ENCODE measurements around the gene PDAP1. TPM values are rescaled to one million over a fixed set of nuclear protein-coding genes. Genes with fewer than 3 reads are reported as not detected.

The PDAP1 gene
- total and polyA plus RNA-seq, 7 experiments from 2014 or later, result 38.4 to 104 (median 43.4) TPM

DNA sequence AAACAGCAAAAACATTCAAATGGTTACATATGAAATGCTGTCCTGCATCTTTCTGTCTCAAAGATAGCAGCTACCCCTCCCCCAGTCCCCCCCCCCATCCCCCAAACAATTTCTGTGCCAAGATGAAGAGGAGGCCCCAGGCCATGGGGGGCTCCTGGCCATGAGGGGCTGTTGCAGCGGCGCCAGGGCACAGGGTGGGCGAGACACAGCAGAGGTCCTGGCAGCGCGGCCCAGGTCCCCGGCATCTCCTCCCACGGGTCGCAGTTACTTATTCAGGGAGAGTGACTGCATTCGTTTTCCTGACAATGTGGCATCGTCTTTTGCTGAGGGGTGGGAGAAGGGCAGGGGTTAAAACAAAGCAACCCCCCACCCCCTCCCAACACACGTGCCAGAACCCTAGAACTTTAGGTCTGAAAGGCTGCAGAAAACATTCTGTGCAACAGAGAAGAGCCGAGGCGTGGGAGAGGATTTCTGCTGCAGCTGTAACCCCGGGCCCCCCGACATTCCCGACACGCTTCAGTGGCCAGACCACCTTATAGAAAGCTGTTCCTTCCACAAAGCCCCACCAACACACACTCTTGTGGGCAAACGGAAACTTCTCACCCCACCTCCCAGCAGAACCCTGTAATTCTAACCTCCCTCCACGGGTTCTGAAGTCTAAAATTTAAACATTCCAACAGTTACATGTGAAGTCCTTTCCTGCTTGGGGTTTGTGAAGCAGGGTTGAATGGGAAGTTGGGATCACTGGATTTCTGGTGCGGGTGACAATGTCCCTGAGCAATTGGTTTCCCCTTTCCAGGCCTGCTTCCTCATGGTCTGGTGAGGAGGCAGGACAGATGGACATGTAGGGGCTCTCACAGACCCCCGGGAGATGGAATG, 11.7 kb downstream of the PDAP1 start:
- H3K36me3 Mint-ChIP-seq, result peaks cover 0 to 20% (median 13%) of the 10 kb centered on the region in 5 donors

DNA sequence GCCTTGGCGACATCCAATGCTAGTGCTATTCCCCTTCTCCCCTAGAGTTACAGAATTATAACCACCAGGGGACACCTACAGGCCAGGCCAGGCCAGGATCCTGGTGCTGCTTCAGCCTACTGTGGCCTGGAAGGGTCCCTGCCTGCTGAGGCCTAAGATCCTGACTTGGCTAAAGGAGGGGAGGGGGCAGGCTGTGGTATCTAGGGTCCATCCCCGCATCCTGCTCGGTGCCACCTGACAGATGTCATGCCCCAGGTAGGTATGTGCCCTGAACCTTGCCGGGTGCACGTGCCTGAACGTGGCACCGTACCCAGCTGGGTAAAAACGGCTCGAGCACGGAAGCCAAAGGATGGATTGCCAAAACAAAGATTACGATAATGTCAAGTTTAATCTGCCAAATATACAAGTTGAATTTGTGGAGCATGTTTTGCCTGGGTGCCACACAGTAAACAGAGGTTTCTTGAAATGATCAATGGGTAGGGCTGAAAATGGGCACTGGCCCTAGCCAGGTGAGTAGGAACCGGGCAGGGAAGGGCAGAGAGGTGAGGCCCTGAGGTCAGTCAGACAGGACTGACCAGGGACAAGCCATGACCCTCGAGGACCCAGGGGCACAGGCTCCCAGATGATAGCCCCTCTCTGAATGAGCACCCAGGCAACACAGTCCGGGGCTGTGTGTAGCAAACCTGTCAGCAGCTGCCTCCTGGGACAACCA, 12.6 kb downstream of the PDAP1 start:
- DNase-seq (no peak), ATAC-seq (no peak)
- intact Hi-C loops (cut with micrococcal nuclease), result no loop called here
- peak overlapping the region in 6 of 9 donors; percentile 24 to 82 (median 36) for H3K27ac Mint-ChIP-seq
- H3K4me1 ChIP-seq (ENCODE audit: control insufficient read depth in 2 of 2, insufficient read depth in 2 of 2, low read length in 2 of 2), result peaks cover 4 to 9% of the 10 kb centered on the region in 2 donors
- CTCF ChIA-PET, result no interaction called here
- peaks cover 0 to 2% (median 0%) of the 10 kb centered on the region in 11 donors for H3K9me3 Mint-ChIP-seq
- peak overlapping the region; percentile 25 for H3K27ac ChIP-seq (ENCODE audit: low read depth, low read length)
- no peak overlapping the region for H3K4me3 ChIP-seq (ENCODE audit: low read length)
- H3K27me3 ChIP-seq (ENCODE audit: control insufficient read depth in 2 of 2, insufficient read depth in 2 of 2, low read length in 2 of 2), result no peaks in the 10 kb centered on the region
- POLR2A ChIA-PET, result interaction anchor here (1.1 kb wide), 1 partner anchor 13 kb away, joined by 3 read pairs; the partner anchor contains the start of genes BUD31 and PDAP1
- peaks cover 0 to 19% (median 7%) of the 10 kb centered on the region in 5 donors for H3K36me3 Mint-ChIP-seq
- peaks cover 15 to 91% (median 35%) of the 10 kb centered on the region in 3 experiments for H3K36me3 ChIP-seq (ENCODE audit: control insufficient read depth in 2 of 3, insufficient read depth in 3 of 3, low read length in 3 of 3)
- peaks cover 18 to 36% (median 23%) of the 10 kb centered on the region in 7 donors for H3K4me1 Mint-ChIP-seq
- H3K9me3 ChIP-seq (ENCODE audit: control insufficient read depth in 2 of 3, low read length in 3 of 3), result no peaks in the 10 kb centered on the region
- no peak overlapping the region for H3K4me3 Mint-ChIP-seq
- no peaks in the 10 kb centered on the region for H3K27me3 Mint-ChIP-seq

More for the DNA sequence above, 11.7 kb downstream of the PDAP1 start:
- Histone ChIP-seq H3K27me3 (ENCODE audit: control insufficient read depth in 2 of 2, insufficient read depth in 2 of 2, low read length in 2 of 2) (no peaks in the 10 kb centered on the region), H3K4me1 (ENCODE audit: control insufficient read depth in 2 of 2, insufficient read depth in 2 of 2, low read length in 2 of 2) (peaks cover 4 to 9% of the 10 kb centered on the region in 2 donors), H3K36me3 (ENCODE audit: control insufficient read depth in 2 of 3, insufficient read depth in 3 of 3, low read length in 3 of 3) (peaks cover 7 to 89% (median 32%) of the 10 kb centered on the region in 3 experiments), H3K4me3 (ENCODE audit: low read length) (no peak overlapping the region), H3K9me3 (ENCODE audit: control insufficient read depth in 2 of 3, low read length in 3 of 3) (no peaks in the 10 kb centered on the region), H3K27ac (ENCODE audit: low read depth, low read length) (no peak overlapping the region)
- Mint-ChIP-seq H3K4me1 (peaks cover 22 to 36% (median 23%) of the 10 kb centered on the region in 7 donors), H3K27me3 (no peaks in the 10 kb centered on the region), H3K9me3 (peaks cover 0 to 2% (median 0%) of the 10 kb centered on the region in 11 donors), H3K27ac (peak overlapping the region in 4 of 9 donors; percentile 13 to 76 (median 50)), H3K4me3 (no peak overlapping the region)
- intact Hi-C loops (cut with micrococcal nuclease), result no loop called here
- no peak for DNase-seq
- ChIA-PET CTCF (no interaction called here), POLR2A (interaction anchor here (1.1 kb wide), 1 partner anchor 12 kb away, joined by 3 read pairs; the partner anchor contains the start of genes BUD31 and PDAP1)
- ATAC-seq, result no peak

GRCh38 chr7:99394188-99394502, 14.3 kb downstream of the PDAP1 start:
- H3K9me3 Mint-ChIP-seq, result peaks cover 0 to 2% (median 0%) of the 10 kb centered on the region in 11 donors
- no peaks in the 10 kb centered on the region for H3K27me3 Mint-ChIP-seq
- Histone ChIP-seq H3K4me3 (ENCODE audit: low read length) (no peak overlapping the region), H3K36me3 (ENCODE audit: control insufficient read depth in 2 of 3, insufficient read depth in 3 of 3, low read length in 3 of 3) (peaks cover 22 to 91% (median 41%) of the 10 kb centered on the region in 3 experiments), H3K4me1 (ENCODE audit: control insufficient read depth in 2 of 2, insufficient read depth in 2 of 2, low read length in 2 of 2) (peaks cover 4 to 9% of the 10 kb centered on the region in 2 donors), H3K27me3 (ENCODE audit: control insufficient read depth in 2 of 2, insufficient read depth in 2 of 2, low read length in 2 of 2) (no peaks in the 10 kb centered on the region), H3K27ac (ENCODE audit: low read depth, low read length) (peak overlapping the region; percentile 85), H3K9me3 (ENCODE audit: control insufficient read depth in 2 of 3, low read length in 3 of 3) (no peaks in the 10 kb centered on the region)
- peak overlapping the region in 4 of 10 donors; percentile 82 to 91 (median 84) for H3K4me3 Mint-ChIP-seq
- ChIA-PET CTCF (interaction anchor here (1.5 to 1.6 kb wide), 2 partner anchors 27 to 32 kb away, joined by 4 to 8 read pairs; no protein-coding TSS in a partner anchor), POLR2A (interaction anchor here (0.7 to 4.9 kb wide), 7 partner anchors 9 to 72 kb away, joined by 4 to 55 read pairs (median 15); partner anchors contain the start of genes ARPC1B, BUD31, CPSF4 and PDAP1)
- no peak for ATAC-seq
- peaks cover 17 to 36% (median 23%) of the 10 kb centered on the region in 7 donors for H3K4me1 Mint-ChIP-seq
- peaks cover 0 to 22% (median 5%) of the 10 kb centered on the region in 5 donors for H3K36me3 Mint-ChIP-seq
- peak overlapping the region in 7 of 9 donors; percentile 57 to 97 (median 89) for H3K27ac Mint-ChIP-seq
- DNase-seq, result no peak
- intact Hi-C loops (cut with micrococcal nuclease), result no loop called here

DNA sequence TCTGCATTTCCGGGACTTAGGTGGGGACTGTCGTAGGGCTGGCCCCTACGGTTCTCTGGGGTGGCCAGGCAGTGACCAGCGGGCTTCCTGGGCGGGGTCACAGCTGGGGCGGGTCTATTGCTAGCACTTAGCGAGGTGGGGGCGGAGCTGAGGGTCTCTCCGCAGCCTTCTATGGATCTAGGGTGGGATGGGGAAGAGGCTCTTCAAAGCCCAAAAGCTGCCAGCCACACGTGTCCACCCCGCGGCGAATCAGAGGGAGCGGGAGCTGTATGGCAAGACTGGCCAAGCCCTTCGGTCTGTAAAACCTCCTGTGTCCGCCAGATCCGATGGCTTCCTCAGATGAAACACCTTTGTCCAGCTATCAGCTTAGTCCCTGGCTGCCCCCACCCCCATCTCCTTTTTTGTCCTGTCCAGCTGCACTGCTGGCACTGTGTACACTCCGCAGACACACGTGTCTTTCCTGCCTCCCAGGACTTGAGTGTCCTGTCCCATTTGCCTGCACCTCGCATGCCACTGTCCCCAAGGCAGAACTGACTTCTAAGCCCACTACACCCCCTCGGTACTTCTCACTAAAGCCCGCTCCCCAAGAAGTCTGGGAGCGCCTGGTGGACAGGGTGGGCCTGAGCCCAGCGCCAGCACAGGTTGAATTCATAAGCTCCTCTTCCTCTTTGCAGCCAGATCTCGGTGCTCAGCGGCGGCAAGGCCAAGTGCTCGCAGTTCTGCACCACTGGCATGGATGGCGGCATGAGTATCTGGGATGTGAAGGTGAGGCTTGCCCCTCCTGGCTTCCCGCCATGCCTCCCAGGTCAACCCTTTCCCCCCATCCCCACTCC, 14.8 kb downstream of the PDAP1 start:
- H3K9me3 Mint-ChIP-seq, result peaks cover 0 to 2% (median 0%) of the 10 kb centered on the region in 11 donors
- Histone ChIP-seq H3K4me1 (ENCODE audit: control insufficient read depth in 2 of 2, insufficient read depth in 2 of 2, low read length in 2 of 2) (peaks cover 4 to 9% of the 10 kb centered on the region in 2 donors), H3K9me3 (ENCODE audit: control insufficient read depth in 2 of 3, low read length in 3 of 3) (no peaks in the 10 kb centered on the region), H3K27ac (ENCODE audit: low read depth, low read length) (peak overlapping the region; percentile 85), H3K4me3 (ENCODE audit: low read length) (peak overlapping the region; percentile 55), H3K36me3 (ENCODE audit: control insufficient read depth in 2 of 3, insufficient read depth in 3 of 3, low read length in 3 of 3) (peaks cover 22 to 87% (median 41%) of the 10 kb centered on the region in 3 experiments), H3K27me3 (ENCODE audit: control insufficient read depth in 2 of 2, insufficient read depth in 2 of 2, low read length in 2 of 2) (no peaks in the 10 kb centered on the region)
- H3K4me1 Mint-ChIP-seq, result peaks cover 17 to 31% (median 19%) of the 10 kb centered on the region in 7 donors
- POLR2A ChIA-PET, result interaction anchor here (0.5 to 4.9 kb wide), 12 partner anchors 10 to 105 kb away, joined by 3 to 55 read pairs (median 6); partner anchors contain the start of genes ARPC1A, ARPC1B, BUD31 and CPSF4
- intact Hi-C loops (cut with micrococcal nuclease), result loop anchor here (1.0 to 2.0 kb wide), 4 partner anchors 12 to 19 kb away; partner anchors contain the start of genes ARPC1B (in 2 of the 2), BUD31 (in 2 of the 2) and PDAP1 (in 2 of the 2)
- peaks cover 0 to 22% (median 5%) of the 10 kb centered on the region in 5 donors for H3K36me3 Mint-ChIP-seq
- peak overlapping the region; percentile 85 to 97 (median 95) for H3K27ac Mint-ChIP-seq
- ATAC-seq, result no peak
- DNase-seq, result no peak
- CTCF ChIA-PET, result interaction anchor here (1.5 to 1.6 kb wide), 3 partner anchors 15 to 31 kb away, joined by 3 to 8 read pairs (median 4); partner anchors contain the start of genes BUD31 and PDAP1
- no peaks in the 10 kb centered on the region for H3K27me3 Mint-ChIP-seq
- H3K4me3 Mint-ChIP-seq, result peak overlapping the region; percentile 74 to 91 (median 84)

DNA sequence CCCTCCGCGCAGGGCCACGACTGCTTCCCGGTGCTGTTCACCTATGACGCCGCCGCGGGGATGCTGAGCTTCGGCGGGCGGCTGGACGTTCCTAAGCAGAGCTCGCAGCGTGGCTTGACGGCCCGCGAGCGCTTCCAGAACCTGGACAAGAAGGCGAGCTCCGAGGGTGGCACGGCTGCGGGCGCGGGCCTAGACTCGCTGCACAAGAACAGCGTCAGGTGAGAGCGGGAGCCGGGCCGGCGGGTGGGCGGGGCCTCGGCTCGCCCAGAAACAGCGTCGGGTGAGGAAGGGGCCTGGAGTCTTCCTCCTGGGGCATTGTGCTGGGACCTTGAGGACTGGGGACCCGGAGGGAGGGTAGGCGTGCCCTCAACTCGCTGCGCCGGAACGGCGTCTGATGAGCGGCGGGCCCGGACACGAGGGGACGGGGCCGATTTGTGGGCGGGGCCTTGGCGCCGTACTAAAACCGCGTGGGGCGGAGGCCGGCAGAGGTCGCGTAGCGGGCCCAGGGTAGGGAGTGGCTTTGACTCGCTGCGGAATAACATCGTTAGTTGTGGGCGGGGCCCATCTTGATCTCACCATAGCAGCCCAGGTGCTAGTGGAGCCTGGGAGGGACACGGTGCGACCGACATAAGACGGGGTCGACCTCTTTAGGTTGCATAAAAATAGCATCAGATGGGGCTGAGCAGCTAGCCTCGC, 15.6 kb downstream of the PDAP1 start:
- peak overlapping the region; percentile 74 to 91 (median 84) for H3K4me3 Mint-ChIP-seq
- peak; percentile 98 for ATAC-seq
- POLR2A ChIA-PET, result interaction anchor here (0.5 to 4.9 kb wide), 12 partner anchors 10 to 106 kb away, joined by 3 to 55 read pairs (median 6); partner anchors contain the start of genes ARPC1A, ARPC1B, BUD31 and CPSF4
- Histone ChIP-seq H3K4me3 (ENCODE audit: low read length) (peak overlapping the region; percentile 55), H3K36me3 (ENCODE audit: control insufficient read depth in 2 of 3, insufficient read depth in 3 of 3, low read length in 3 of 3) (peaks cover 22 to 87% (median 48%) of the 10 kb centered on the region in 3 experiments), H3K9me3 (ENCODE audit: control insufficient read depth in 2 of 3, low read length in 3 of 3) (no peaks in the 10 kb centered on the region), H3K27ac (ENCODE audit: low read depth, low read length) (peak overlapping the region; percentile 85), H3K4me1 (ENCODE audit: control insufficient read depth in 2 of 2, insufficient read depth in 2 of 2, low read length in 2 of 2) (peaks cover 4 to 9% of the 10 kb centered on the region in 2 donors), H3K27me3 (ENCODE audit: control insufficient read depth in 2 of 2, insufficient read depth in 2 of 2, low read length in 2 of 2) (no peaks in the 10 kb centered on the region)
- H3K36me3 Mint-ChIP-seq, result peaks cover 0 to 20% (median 2%) of the 10 kb centered on the region in 5 donors
- intact Hi-C loops (cut with micrococcal nuclease), result loop anchor here (1.0 to 2.0 kb wide), 4 partner anchors 12 to 19 kb away; partner anchors contain the start of genes ARPC1B (in 2 of the 2), BUD31 (in 2 of the 2) and PDAP1 (in 2 of the 2)
- H3K27ac Mint-ChIP-seq, result peak overlapping the region; percentile 85 to 97 (median 95)
- H3K27me3 Mint-ChIP-seq, result no peaks in the 10 kb centered on the region
- peak; percentile 72 to 87 (median 83) for DNase-seq
- H3K9me3 Mint-ChIP-seq, result peaks cover 0 to 1% (median 0%) of the 10 kb centered on the region in 11 donors
- CTCF ChIA-PET, result interaction anchor here (1.5 to 1.6 kb wide), 2 partner anchors 16 to 30 kb away, joined by 3 to 8 read pairs; partner anchors contain the start of genes BUD31 and PDAP1
- peaks cover 10 to 28% (median 17%) of the 10 kb centered on the region in 7 donors for H3K4me1 Mint-ChIP-seq
